ENCODE measurements around the gene TMTC1. TPM values are rescaled to one million over a fixed set of nuclear protein-coding genes. Genes with fewer than 3 reads are reported as not detected.
A peak's percentile ranks its signal among the peaks of the same experiment; 100 is the strongest.

TMTC1 gene
- total and polyA plus RNA-seq, 2 experiments from 2014 or later = 6.8 to 14.0 TPM

DNA sequence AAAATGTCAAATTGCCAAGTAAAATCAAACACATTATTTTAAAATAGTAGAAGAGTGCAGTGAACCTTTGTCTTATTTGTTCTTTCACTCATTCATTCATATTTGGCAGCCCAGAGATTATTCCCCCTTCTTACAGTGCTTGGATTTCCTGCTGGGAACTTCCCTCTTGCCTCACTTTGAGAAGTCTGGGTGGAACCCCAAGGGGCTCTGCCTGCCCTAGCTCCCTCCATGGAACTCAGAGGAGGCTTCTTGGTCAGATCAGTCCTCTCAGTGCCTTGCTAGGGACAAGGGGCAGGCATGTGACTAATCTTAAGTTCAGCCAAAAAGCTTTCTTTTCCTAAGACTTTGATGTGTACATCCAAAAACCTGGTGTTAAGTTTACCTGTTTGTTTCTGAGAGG, 201.6 kb downstream of the TMTC1 start:
- no peaks in the 10 kb centered on the region for H3K36me3 ChIP-seq (replicated peaks; ENCODE audit: insufficient read depth, low read depth)
- TF ChIP-seq EZH2 (IDR thresholded peaks at IDR 0.05; ENCODE audit: borderline replicate concordance) (no peak), EZH2phosphoT487 (IDR thresholded peaks at IDR 0.05; ENCODE audit: low read depth, severe bottlenecking, unreplicated experiment) (no peak)
- TF ChIP-seq, protein P1, sequence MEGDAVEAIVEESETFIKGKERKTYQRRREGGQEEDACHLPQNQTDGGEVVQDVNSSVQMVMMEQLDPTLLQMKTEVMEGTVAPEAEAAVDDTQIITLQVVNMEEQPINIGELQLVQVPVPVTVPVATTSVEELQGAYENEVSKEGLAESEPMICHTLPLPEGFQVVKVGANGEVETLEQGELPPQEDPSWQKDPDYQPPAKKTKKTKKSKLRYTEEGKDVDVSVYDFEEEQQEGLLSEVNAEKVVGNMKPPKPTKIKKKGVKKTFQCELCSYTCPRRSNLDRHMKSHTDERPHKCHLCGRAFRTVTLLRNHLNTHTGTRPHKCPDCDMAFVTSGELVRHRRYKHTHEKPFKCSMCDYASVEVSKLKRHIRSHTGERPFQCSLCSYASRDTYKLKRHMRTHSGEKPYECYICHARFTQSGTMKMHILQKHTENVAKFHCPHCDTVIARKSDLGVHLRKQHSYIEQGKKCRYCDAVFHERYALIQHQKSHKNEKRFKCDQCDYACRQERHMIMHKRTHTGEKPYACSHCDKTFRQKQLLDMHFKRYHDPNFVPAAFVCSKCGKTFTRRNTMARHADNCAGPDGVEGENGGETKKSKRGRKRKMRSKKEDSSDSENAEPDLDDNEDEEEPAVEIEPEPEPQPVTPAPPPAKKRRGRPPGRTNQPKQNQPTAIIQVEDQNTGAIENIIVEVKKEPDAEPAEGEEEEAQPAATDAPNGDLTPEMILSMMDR (IDR thresholded peaks at IDR 0.05; ENCODE audit: poor library complexity) = no peak
- no peak overlapping the region for H3K4me3 ChIP-seq
- H3K27me3 ChIP-seq = no peaks in the 10 kb centered on the region
- no peaks in the 10 kb centered on the region for H4K20me1 ChIP-seq (ENCODE audit: insufficient read depth, poor library complexity, severe bottlenecking)
- H3K9me3 ChIP-seq (ENCODE audit: low read depth) = no peaks in the 10 kb centered on the region
- no peak overlapping the region for H3K27ac ChIP-seq
- peak overlapping the region; percentile 18 for H3K4me2 ChIP-seq
- H3K4me1 ChIP-seq (ENCODE audit: insufficient read depth) = peaks cover 10% of the 10 kb centered on the region
- H3K79me2 ChIP-seq = no peaks in the 10 kb centered on the region
- H2AFZ ChIP-seq = no peak overlapping the region
- DNase-seq (ENCODE audit: low spot score) = no peak
- H3K9me2 ChIP-seq (replicated peaks; ENCODE audit: insufficient read depth) = no peaks in the 10 kb centered on the region

GRCh38 chr12:29581631-29582030, 202.1 kb downstream of the TMTC1 start:
- 26% methylated on average over 4 of the region's 4 CpGs for WGBS (ENCODE audit: low lambda C conversion rate, missing lambda C conversion rate)
- Histone ChIP-seq H3K9me3 (ENCODE audit: low read depth) (no peaks in the 10 kb centered on the region), H3K4me1 (ENCODE audit: insufficient read depth) (peaks cover 10% of the 10 kb centered on the region), H3K79me2 (no peaks in the 10 kb centered on the region), H3K36me3 (replicated peaks; ENCODE audit: insufficient read depth, low read depth) (no peaks in the 10 kb centered on the region), H3K9me2 (replicated peaks; ENCODE audit: insufficient read depth) (no peaks in the 10 kb centered on the region), H2AFZ (no peak overlapping the region), H3K27me3 (no peaks in the 10 kb centered on the region), H3K27ac (no peak overlapping the region), H4K20me1 (ENCODE audit: insufficient read depth, poor library complexity, severe bottlenecking) (no peaks in the 10 kb centered on the region), H3K4me2 (no peak overlapping the region), H3K4me3 (no peak overlapping the region)
- no peak for TF ChIP-seq EZH2 (IDR thresholded peaks at IDR 0.05; ENCODE audit: borderline replicate concordance)
- TF ChIP-seq EZH2phosphoT487 (IDR thresholded peaks at IDR 0.05; ENCODE audit: low read depth, severe bottlenecking, unreplicated experiment) = no peak
- TF ChIP-seq, protein P1 (IDR thresholded peaks at IDR 0.05; ENCODE audit: poor library complexity) = no peak
- no peak for DNase-seq (ENCODE audit: low spot score)

DNA sequence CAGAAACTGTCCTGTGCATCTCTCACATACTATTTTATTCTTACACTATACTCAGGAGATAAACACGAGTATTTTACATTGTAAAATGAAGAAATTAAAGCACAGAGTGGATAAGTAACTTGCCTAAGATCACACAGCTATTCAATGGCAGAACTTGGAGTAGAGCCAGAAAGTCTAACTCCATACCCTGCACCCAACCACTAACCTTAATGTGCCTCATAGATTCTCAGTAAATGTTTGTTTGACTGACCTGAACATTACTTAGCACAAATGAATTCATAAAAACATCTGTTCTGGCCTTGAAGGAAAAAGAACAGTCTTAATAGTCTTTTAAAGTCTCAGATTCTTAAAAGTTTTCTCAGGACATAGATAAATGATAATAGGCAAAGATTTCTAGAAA, 202.8 kb downstream of the TMTC1 start:
- H3K36me3 ChIP-seq (replicated peaks; ENCODE audit: insufficient read depth, low read depth) = no peaks in the 10 kb centered on the region
- 90% methylated on average over 1 of the region's 1 CpG for WGBS (ENCODE audit: low lambda C conversion rate, missing lambda C conversion rate)
- H2AFZ ChIP-seq = no peak overlapping the region
- TF ChIP-seq EZH2phosphoT487 (IDR thresholded peaks at IDR 0.05; ENCODE audit: low read depth, severe bottlenecking, unreplicated experiment) = no peak
- TF ChIP-seq, protein P1 (IDR thresholded peaks at IDR 0.05; ENCODE audit: poor library complexity) = no peak
- no peak for TF ChIP-seq EZH2 (IDR thresholded peaks at IDR 0.05; ENCODE audit: borderline replicate concordance)
- H3K9me2 ChIP-seq (replicated peaks; ENCODE audit: insufficient read depth) = no peaks in the 10 kb centered on the region
- H3K4me2 ChIP-seq = no peak overlapping the region
- H4K20me1 ChIP-seq (ENCODE audit: insufficient read depth, poor library complexity, severe bottlenecking) = no peaks in the 10 kb centered on the region
- no peak for DNase-seq (ENCODE audit: low spot score)
- peaks cover 10% of the 10 kb centered on the region for H3K4me1 ChIP-seq (ENCODE audit: insufficient read depth)
- no peaks in the 10 kb centered on the region for H3K27me3 ChIP-seq
- H3K79me2 ChIP-seq = no peaks in the 10 kb centered on the region
- no peak overlapping the region for H3K27ac ChIP-seq
- no peak overlapping the region for H3K4me3 ChIP-seq
- no peaks in the 10 kb centered on the region for H3K9me3 ChIP-seq (ENCODE audit: low read depth)

DNA sequence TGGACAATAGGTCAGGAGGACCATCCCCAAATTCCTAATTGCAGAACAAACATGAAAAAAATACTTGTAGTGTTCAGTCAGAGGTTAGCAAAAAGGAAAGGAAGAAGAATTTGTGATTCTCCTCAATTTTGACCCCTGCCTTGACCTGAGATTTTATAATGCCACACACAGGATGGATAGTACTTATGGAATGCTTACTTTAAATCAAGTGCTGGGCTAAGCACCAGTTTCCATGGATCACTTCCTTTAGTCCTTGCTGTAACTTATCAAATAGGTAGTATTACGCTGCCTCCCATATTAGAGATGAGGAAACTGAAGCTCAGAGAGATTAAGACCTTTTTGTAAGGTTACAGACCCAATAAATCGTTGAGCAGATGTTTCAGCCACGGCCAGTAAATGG, 205.0 kb downstream of the TMTC1 start:
- TF ChIP-seq EZH2phosphoT487 (IDR thresholded peaks at IDR 0.05; ENCODE audit: low read depth, severe bottlenecking, unreplicated experiment) (no peak), EZH2 (IDR thresholded peaks at IDR 0.05; ENCODE audit: borderline replicate concordance) (no peak)
- TF ChIP-seq, protein P1 (IDR thresholded peaks at IDR 0.05; ENCODE audit: poor library complexity) = no peak
- Histone ChIP-seq H3K4me3 (no peak overlapping the region), H3K9me3 (ENCODE audit: low read depth) (no peaks in the 10 kb centered on the region), H3K9me2 (replicated peaks; ENCODE audit: insufficient read depth) (no peaks in the 10 kb centered on the region), H3K4me2 (no peak overlapping the region), H4K20me1 (ENCODE audit: insufficient read depth, poor library complexity, severe bottlenecking) (no peaks in the 10 kb centered on the region), H3K27me3 (no peaks in the 10 kb centered on the region), H3K4me1 (ENCODE audit: insufficient read depth) (peaks cover 10% of the 10 kb centered on the region), H2AFZ (no peak overlapping the region), H3K36me3 (replicated peaks; ENCODE audit: insufficient read depth, low read depth) (no peaks in the 10 kb centered on the region), H3K79me2 (no peaks in the 10 kb centered on the region), H3K27ac (no peak overlapping the region)
- DNase-seq (ENCODE audit: low spot score) = no peak
- 52% methylated on average over 3 of the region's 3 CpGs for WGBS (ENCODE audit: low lambda C conversion rate, missing lambda C conversion rate)

Data from hepatocyte (in vitro differentiated cells).